H1 (cell line): Measurements from ENCODE around the gene PLEKHN1. TPM values are rescaled to one million over a fixed set of nuclear protein-coding genes. Genes with fewer than 3 reads are reported as not detected.

ENCODE experiments used
- CTCF ChIA-PET: fragments of 300-600 bp; sonication (Branson Sonifier 250); formaldehyde crosslinking; loops from one replicate; lab custom pipeline; 2021; ENCODE audit not compliant: partially characterized antibody; lab: Charles Lee
- POLR2A ChIA-PET: fragments of 300-600 bp; sonication (Branson Sonifier 250); formaldehyde crosslinking; loops from one replicate; lab custom pipeline; 2021; ENCODE audit warnings: inconsistent platforms; ENCODE audit not compliant: partially characterized antibody; lab: Charles Lee
- DNase-seq, 2 experiments: peaks; one replicate each; pipeline versions ENCODE4 v3.0.0 to v3.0.0-alpha.2; 2010 to 2022; ENCODE audit warnings: low spot score in 2 of 2, low read depth in 1 of 2, mixed read lengths in 1 of 2
- FAIRE-seq: peaks from 2 replicates; lab custom pipeline; 2011; peaks lifted over from hg19 to GRCh38; lab: Jason Lieb, UNC
- H2AFZ ChIP-seq: 2 replicates; pipeline ENCODE4 v1.8.1; 2012; ENCODE audit warnings: low read length, inconsistent platforms
- H2AK5ac ChIP-seq: 2 replicates; pipeline ENCODE4 v1.6.1; 2013; ENCODE audit warnings: low read depth, low read length
- H2BK120ac ChIP-seq: replicated peaks from 2 replicates; pipeline ENCODE3; 2013; ENCODE audit warnings: low read depth, low read length, inconsistent platforms
- H2BK12ac ChIP-seq: 2 replicates; pipeline ENCODE4 v1.6.1; 2013; ENCODE audit warnings: low read depth, low read length
- H2BK15ac ChIP-seq: 2 replicates; pipeline ENCODE4 v1.6.1; 2013; ENCODE audit warnings: low read length
- H2BK20ac ChIP-seq: 2 replicates; pipeline ENCODE4 v1.6.1; 2013; ENCODE audit warnings: low read length
- H2BK5ac ChIP-seq: 2 replicates; pipeline ENCODE4 v1.6.1; 2013; ENCODE audit warnings: low read depth, low read length
- H3K14ac ChIP-seq: 2 replicates; pipeline ENCODE4 v1.6.1; 2013; ENCODE audit warnings: inconsistent platforms; ENCODE audit not compliant: insufficient read length
- H3K18ac ChIP-seq: 2 replicates; pipeline ENCODE4 v1.6.1; 2013; ENCODE audit warnings: low read length; ENCODE audit errors: extremely low read depth
- H3K23ac ChIP-seq: 2 replicates; pipeline ENCODE4 v1.6.1; 2013; ENCODE audit warnings: inconsistent platforms; ENCODE audit not compliant: insufficient read length
- H3K23me2 ChIP-seq: 2 replicates; pipeline ENCODE4 v1.6.1; 2013; ENCODE audit warnings: low read depth, low read length
- H3K27ac ChIP-seq: 2 replicates; pipeline ENCODE4 v1.6.1; 2011; ENCODE audit warnings: low read depth, low read length, inconsistent platforms
- H3K27me3 ChIP-seq, 4 experiments: replicated peaks in 1 of 4; 1 replicate in 1 of 4; 2 replicates in 3 of 4; pipeline versions ENCODE4 v1.6.1 to v1.8.1; 2011 to 2013; ENCODE audit warnings: low read length in 3 of 4, mild to moderate bottlenecking in 3 of 4, inconsistent platforms in 2 of 4, mixed read lengths in 2 of 4, moderate library complexity in 1 of 4; ENCODE audit not compliant: control insufficient read depth in 3 of 4, insufficient read depth in 3 of 4; ENCODE audit errors: extremely low read depth in 1 of 4
- H3K36me3 ChIP-seq, 4 experiments: 2 replicates each; pipeline versions ENCODE4 v1.6.1 to v1.8.1; 2011 to 2013; ENCODE audit warnings: mild to moderate bottlenecking in 4 of 4, low read length in 3 of 4, moderate library complexity in 2 of 4, control low read depth in 1 of 4, inconsistent platforms in 1 of 4; ENCODE audit not compliant: insufficient read depth in 4 of 4, control insufficient read depth in 2 of 4
- H3K4ac ChIP-seq: replicated peaks from 2 replicates; pipeline ENCODE3; 2013; ENCODE audit warnings: low read length, low read depth, mixed read lengths, inconsistent platforms; ENCODE audit not compliant: insufficient read length
- H3K4me1 ChIP-seq, 4 experiments: replicated peaks in 1 of 4; 1 replicate in 1 of 4; 2 replicates in 3 of 4; pipeline versions ENCODE4 v1.6.1 to v1.8.1; 2011 to 2013; ENCODE audit warnings: low read length in 3 of 4, inconsistent platforms in 2 of 4, mixed read lengths in 1 of 4; ENCODE audit not compliant: insufficient read depth in 4 of 4, control insufficient read depth in 3 of 4
- H3K4me2 ChIP-seq, 2 experiments: 2 replicates each; pipeline versions ENCODE4 v1.6.1 to v1.8.1; 2011 to 2013; ENCODE audit warnings: low read depth in 2 of 2, low read length in 2 of 2, control low read depth in 1 of 2, inconsistent platforms in 1 of 2, mild to moderate bottlenecking in 1 of 2; ENCODE audit not compliant: insufficient read depth in 1 of 2
- H3K4me3 ChIP-seq, 4 experiments: fragments of 200-600, 300-600 bp in 1 of 4; sonication (generic), shearing (Covaris generic), sonication (Bioruptor Twin) in 1 of 4; 2 replicates each; pipeline versions ENCODE4 v1.5.1 to v1.8.1; 2011 to 2016; ENCODE audit warnings: low read length in 4 of 4, low read depth in 3 of 4, control low read depth in 2 of 4, inconsistent platforms in 2 of 4, mild to moderate bottlenecking in 2 of 4, mixed read lengths in 1 of 4, moderate library complexity in 1 of 4; ENCODE audit not compliant: insufficient read depth in 2 of 4; ENCODE audit errors: extremely low read depth in 1 of 4
- H3K56ac ChIP-seq: replicated peaks from 2 replicates; pipeline ENCODE3; 2013; ENCODE audit warnings: low read depth, mild to moderate bottlenecking, mixed read lengths, low read length, inconsistent platforms; ENCODE audit not compliant: insufficient read length
- H3K79me1 ChIP-seq: 2 replicates; pipeline ENCODE4 v1.6.1; 2013; ENCODE audit warnings: low read depth, low read length, control low read depth
- H3K79me2 ChIP-seq, 2 experiments: 2 replicates each; pipeline versions ENCODE4 v1.6.1 to v1.8.1; 2012 to 2013; ENCODE audit warnings: low read length in 2 of 2, mild to moderate bottlenecking in 2 of 2, inconsistent platforms in 1 of 2; ENCODE audit not compliant: insufficient read depth in 2 of 2, control insufficient read depth in 1 of 2
- H3K9ac ChIP-seq, 4 experiments: replicated peaks in 1 of 4; 1 replicate in 1 of 4; 2 replicates in 3 of 4; pipeline versions ENCODE4 v1.6.1 to v1.8.1; 2011 to 2013; ENCODE audit warnings: low read depth in 3 of 4, low read length in 3 of 4, control low read depth in 2 of 4, mild to moderate bottlenecking in 2 of 4, moderate library complexity in 2 of 4, inconsistent platforms in 1 of 4; ENCODE audit errors: extremely low read depth in 1 of 4
- H3K9me3 ChIP-seq, 2 experiments: 2 replicates each; pipeline versions ENCODE4 v1.6.1 to v1.8.1; 2012 to 2013; ENCODE audit warnings: mild to moderate bottlenecking in 2 of 2, moderate library complexity in 2 of 2, control low read depth in 1 of 2, inconsistent platforms in 1 of 2, low read depth in 1 of 2, low read length in 1 of 2, mixed read lengths in 1 of 2; ENCODE audit not compliant: insufficient read depth in 2 of 2
- H4K20me1 ChIP-seq, 2 experiments: replicated peaks in 1 of 2; 2 replicates each; pipeline versions ENCODE3 to v1.8.1; 2011 to 2013; ENCODE audit warnings: inconsistent platforms in 2 of 2, low read length in 2 of 2, mild to moderate bottlenecking in 1 of 2; ENCODE audit not compliant: insufficient read depth in 2 of 2, control insufficient read depth in 1 of 2
- H4K5ac ChIP-seq: 2 replicates; pipeline ENCODE4 v1.6.1; 2013; ENCODE audit warnings: low read length, low read depth, mixed read lengths, inconsistent platforms; ENCODE audit not compliant: insufficient read length
- H4K8ac ChIP-seq: 2 replicates; pipeline ENCODE4 v1.8.0; 2013; ENCODE audit warnings: mild to moderate bottlenecking, moderate library complexity, low read length, inconsistent platforms; ENCODE audit not compliant: insufficient read depth; ENCODE audit errors: extremely low read depth
- H4K91ac ChIP-seq: replicated peaks from 2 replicates; pipeline ENCODE3; 2013; ENCODE audit warnings: low read length, mixed read lengths, inconsistent platforms; ENCODE audit not compliant: insufficient read length
- CEBPB ChIP-seq: IDR thresholded peaks from 2 replicates; pipeline ENCODE4 v1.6.1; 2012; ENCODE audit warnings: low read depth, low read length
- CTCF ChIP-seq, 3 experiments: IDR thresholded peaks; 1 replicate in 2 of 3; 2 replicates in 1 of 3; pipeline versions ENCODE4 v1.5.1 to v1.6.1; 2011; ENCODE audit warnings: low read length in 3 of 3, mild to moderate bottlenecking in 3 of 3, inconsistent platforms in 2 of 3, low read depth in 1 of 3, moderate library complexity in 1 of 3; ENCODE audit not compliant: insufficient read depth in 1 of 3; ENCODE audit errors: control extremely low read depth in 1 of 3
- EZH2 ChIP-seq: fragments of 200-600 bp; sonication (generic); IDR thresholded peaks from 2 replicates; pipeline ENCODE4 v1.7.1; 2012; ENCODE audit warnings: low read depth, mild to moderate bottlenecking, moderate library complexity, low read length, inconsistent platforms; ENCODE audit not compliant: severe bottlenecking
- POLR2AphosphoS5 ChIP-seq: IDR thresholded peaks from 2 replicates; pipeline ENCODE4 v1.6.1; 2011; ENCODE audit warnings: low read depth, low read length
- RFX5 ChIP-seq: IDR thresholded peaks from 2 replicates; pipeline ENCODE4 v1.6.1; 2011; ENCODE audit warnings: low read depth, low read length, improper control_type of control experiment, borderline replicate concordance
- RNF2 ChIP-seq: fragments of 200-900, 300-1000 bp; sonication (generic); IDR thresholded peaks from 2 replicates; pipeline ENCODE4 v1.7.1; 2016; ENCODE audit warnings: borderline replicate concordance, low read depth, mild to moderate bottlenecking, antibody characterized with exemption, low read length; ENCODE audit not compliant: poor library complexity, severe bottlenecking; ENCODE audit errors: missing control alignments
- RXRA ChIP-seq: IDR thresholded peaks from 2 replicates; pipeline ENCODE4 v1.6.1; 2011; ENCODE audit warnings: low read depth, mild to moderate bottlenecking, low read length, moderate library complexity; ENCODE audit not compliant: insufficient read depth
- SP1 ChIP-seq: IDR thresholded peaks from 2 replicates; pipeline ENCODE4 v1.6.1; 2011; ENCODE audit warnings: low read depth, low read length
- SP4 ChIP-seq: IDR thresholded peaks from 2 replicates; pipeline ENCODE4 v1.6.1; 2012; ENCODE audit warnings: low read length, inconsistent platforms
- TAF1 ChIP-seq: IDR thresholded peaks from 2 replicates; pipeline ENCODE4 v1.6.1; 2011; ENCODE audit warnings: mild to moderate bottlenecking, low read depth, low read length
- WGBS, 2 experiments: shearing (Covaris generic) in 1 of 2; methylation state at CpG; one replicate each; pipeline versions ENCODE4 v1.1.6 to v1.1.7; 2013 to 2015; ENCODE audit warnings: low lambda C conversion rate in 2 of 2, mixed read lengths in 2 of 2, inconsistent platforms in 1 of 2, low coverage in 1 of 2, missing lambda C conversion rate in 1 of 2; ENCODE audit not compliant: insufficient replicate concordance in 2 of 2, insufficient coverage in 1 of 2, insufficient read length in 1 of 2; ENCODE audit errors: extremely low coverage in 1 of 2, missing lambda C conversion rate in 1 of 2; 5-methylcytosine and 5-hydroxymethylcytosine counted together
- polyA plus RNA-seq, 7 experiments: library from polyadenylated mRNA; depleted of rRNA in 3 of 7; stranded (reverse) in 5 of 7; unstranded in 2 of 7; fragments of >200 nt in 5 of 7; fragments of 200-250 nt in 2 of 7; gene quantifications; 1 replicate in 5 of 7; 2 replicates in 1 of 7; 4 replicates in 1 of 7; pipeline versions ENCODE4 v1.2.1 to v1.2.3, GENCODE V29; 2011 to 2013; ENCODE audit warnings: missing spikeins in 2 of 7, mixed read lengths in 2 of 7
- total RNA-seq: library from RNA; stranded (reverse); fragmentation: NEBNext Ultra II Directional; extraction: Animal tissue kit (Norgen Biotek cat#: 25700); gene quantifications from 2 replicates; pipeline ENCODE4 v1.2.1, GENCODE V29; 2021

Gene PLEKHN1
- total and polyA plus RNA-seq, 2 of the 8 experiments (the other 6 are each of a cell fraction or from before 2014, with no cell fraction given) = 0.39 to 1.5 TPM

DNA sequence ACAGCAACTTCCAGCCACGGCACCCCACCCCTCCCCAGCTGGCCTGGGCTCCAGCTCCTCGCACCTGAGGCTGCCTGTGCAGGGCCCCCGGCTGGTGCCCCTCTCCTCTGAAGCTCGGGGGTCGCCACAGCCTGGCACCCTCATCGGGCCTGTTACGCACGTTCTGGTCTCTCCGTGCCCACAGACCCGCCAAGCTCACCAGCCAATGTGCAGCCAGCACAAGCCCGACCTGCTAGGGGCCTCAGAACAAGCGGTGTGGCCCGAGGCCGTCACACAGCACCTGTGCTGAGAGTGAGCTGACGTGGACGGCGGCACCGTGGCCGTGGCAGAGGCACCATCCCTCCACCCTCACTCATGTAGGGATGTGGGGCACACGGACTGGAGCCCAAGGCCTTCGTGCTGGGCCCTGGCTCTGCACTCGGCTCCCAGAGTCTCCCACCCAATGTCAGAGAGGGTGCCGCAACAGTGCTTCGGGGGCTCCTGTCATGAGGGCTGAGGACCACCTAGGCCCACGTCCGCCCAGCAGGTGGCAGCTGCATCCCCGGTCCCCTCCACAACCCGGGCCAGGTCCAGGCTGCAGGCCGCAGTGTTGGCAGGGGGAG is 46.9 kb upstream of the PLEKHN1 start:
- 87% methylated on average over 28 of the region's 29 CpGs; no CpG with 5 or more reads in 1 of the 2 experiments for WGBS, 2 experiments
- CTCF ChIA-PET = interaction anchor here (0.6 to 3.0 kb wide), 6 partner anchors 11 to 33 kb away, joined by 3 to 20 read pairs (median 6); no protein-coding TSS in a partner anchor
- Histone ChIP-seq H4K5ac (no peak overlapping the region), H3K79me1 (no peaks in the 10 kb centered on the region), H3K4ac (no peak overlapping the region), H4K8ac (no peak overlapping the region; the same call in 1 of the 2 replicates), H3K27me3 (peaks cover 47 to 96% (median 83%) of the 10 kb centered on the region in 4 experiments), H2BK5ac (no peak overlapping the region), H3K18ac (no peak overlapping the region), H4K91ac (no peak overlapping the region), H2BK120ac (no peak overlapping the region), H2BK15ac (0 out of 2 replicates have a peak overlapping the region, but pooled peaks have one; percentile 16), H2AFZ (no peak overlapping the region), H4K20me1 (peaks cover 13 to 24% of the 10 kb centered on the region in 2 experiments), H3K27ac (no peak overlapping the region), H3K14ac (no peak overlapping the region), H3K23ac (no peak overlapping the region), H3K9ac (no peak overlapping the region), H2BK12ac (0 out of 2 replicates have a peak overlapping the region, but pooled peaks have one; percentile 17), H2BK20ac (no peak overlapping the region), H3K36me3 (peaks cover 0 to 5% (median 0%) of the 10 kb centered on the region in 4 experiments; a peak in 1 of 8 replicates), H3K79me2 (no peaks in the 10 kb centered on the region), H3K56ac (no peak overlapping the region), H3K4me2 (no peak overlapping the region), H3K4me1 (peaks cover 0 to 22% (median 16%) of the 10 kb centered on the region in 4 experiments; a peak in 6 of 7 replicates), H3K4me3 (no peak overlapping the region), H3K9me3 (no peaks in the 10 kb centered on the region), H3K23me2 (no peaks in the 10 kb centered on the region; the same call in 1 of the 2 replicates), H2AK5ac (no peak overlapping the region)
- FAIRE-seq (no peak), DNase-seq (no peak)
- POLR2A ChIA-PET = interaction anchor here (1.0 to 2.0 kb wide), 6 partner anchors 13 to 105 kb away, joined by 3 to 10 read pairs (median 4); no protein-coding TSS in a partner anchor
- TF ChIP-seq CEBPB (no peak), EZH2 (no peak), SP4 (no peak), POLR2AphosphoS5 (no peak), CTCF (IDR thresholded peaks at IDR 0.05; ENCODE audit: control extremely low read depth in 1 of 3, insufficient read depth in 1 of 3, low read depth in 1 of 3, low read length in 3 of 3) (no peak), RXRA (no peak), RNF2 (no peak), TAF1 (no peak), SP1 (no peak), RFX5 (no peak)
